ENCODE results near the gene ARHGEF10L.

The ARHGEF10L gene

GRCh38 chr1:17629460-17629859, 90.0 kb downstream of the ARHGEF10L start:
- DNase-seq (ENCODE audit: insufficient read length, low spot score) (no peak), FAIRE-seq (no peak)

- DNase-seq (ENCODE audit: insufficient read length, low spot score) (no peak), FAIRE-seq (no peak)
Observed at GRCh38 chr1:17630048-17630830, 90.7 kb downstream of the ARHGEF10L start.

- no peak for FAIRE-seq
- no peak for DNase-seq (ENCODE audit: insufficient read length, low spot score)
Observed at GRCh38 chr1:17630986-17631385, 91.5 kb downstream of the ARHGEF10L start.

- DNase-seq (ENCODE audit: insufficient read length, low spot score) (no peak), FAIRE-seq (no peak)
Observed at GRCh38 chr1:17631410-17631809, 91.9 kb downstream of the ARHGEF10L start.

- FAIRE-seq (no peak), DNase-seq (ENCODE audit: insufficient read length, low spot score) (no peak)
Observed at GRCh38 chr1:17632106-17632505, 92.6 kb downstream of the ARHGEF10L start.

- FAIRE-seq (no peak), DNase-seq (ENCODE audit: insufficient read length, low spot score) (no peak)
Observed at GRCh38 chr1:17632541-17633184, 93.2 kb downstream of the ARHGEF10L start.

GRCh38 chr1:17633654-17634053, 94.2 kb downstream of the ARHGEF10L start:
- no peak for DNase-seq (ENCODE audit: insufficient read length, low spot score)
- no peak for FAIRE-seq

- FAIRE-seq = no peak
Observed at GRCh38 chr1:17635276-17635675, 95.8 kb downstream of the ARHGEF10L start.

GRCh38 chr1:17635811-17636210, 96.3 kb downstream of the ARHGEF10L start:
- DNase-seq (ENCODE audit: insufficient read length, low spot score) (no peak), FAIRE-seq (no peak)

More at GRCh38 chr1:17635276-17635675, 95.8 kb downstream of the ARHGEF10L start:
- no peak for DNase-seq (ENCODE audit: insufficient read length, low spot score)

GRCh38 chr1:17636612-17637011, 97.1 kb downstream of the ARHGEF10L start:
- FAIRE-seq (no peak), DNase-seq (ENCODE audit: insufficient read length, low spot score) (no peak)

- FAIRE-seq = no peak
- DNase-seq (ENCODE audit: insufficient read length, low spot score) = no peak
Observed at GRCh38 chr1:17637055-17637454, 97.6 kb downstream of the ARHGEF10L start.

GRCh38 chr1:17639703-17640340, 100.3 kb downstream of the ARHGEF10L start:
- DNase-seq (ENCODE audit: insufficient read length, low spot score) (no peak), FAIRE-seq (no peak)

- DNase-seq (ENCODE audit: insufficient read length, low spot score) = no peak
- no peak for FAIRE-seq
Observed at GRCh38 chr1:17640393-17640792, 100.9 kb downstream of the ARHGEF10L start.

- no peak for DNase-seq (ENCODE audit: insufficient read length, low spot score)
- FAIRE-seq = no peak
Observed at GRCh38 chr1:17640975-17641374, 101.5 kb downstream of the ARHGEF10L start.

- DNase-seq (ENCODE audit: insufficient read length, low spot score) (no peak), FAIRE-seq (no peak)
Observed at GRCh38 chr1:17642169-17642568, 102.7 kb downstream of the ARHGEF10L start.

- FAIRE-seq = no peak
Observed at GRCh38 chr1:17642943-17643342, 103.4 kb downstream of the ARHGEF10L start.

GRCh38 chr1:17643861-17644703, 104.6 kb downstream of the ARHGEF10L start:
- FAIRE-seq = no peak
- DNase-seq (ENCODE audit: insufficient read length, low spot score) = no peak

More at GRCh38 chr1:17642943-17643342, 103.4 kb downstream of the ARHGEF10L start:
- DNase-seq (ENCODE audit: insufficient read length, low spot score) = no peak

GRCh38 chr1:17645068-17645911, 105.8 kb downstream of the ARHGEF10L start:
- no peak for FAIRE-seq

GRCh38 chr1:17646444-17647280, 107.2 kb downstream of the ARHGEF10L start:
- DNase-seq (ENCODE audit: insufficient read length, low spot score) = no peak
- no peak for FAIRE-seq

More at GRCh38 chr1:17645068-17645911, 105.8 kb downstream of the ARHGEF10L start:
- DNase-seq (ENCODE audit: insufficient read length, low spot score) = no peak

All from GM19239 (cell line).